Activated naive CD8-positive, alpha-beta T cell treated with anti-CD3 and anti-CD28 coated beads, Interleukin-2, amount 50 U/mL, for 16 hours (primary cell): ENCODE measurements around the gene EPM2A.
"Not testable (repeated sequence)": the region's sequence is repeated elsewhere in the genome, so short reads cannot be mapped to it uniquely, and the experiment has no call there.

Source experiments
- DNase-seq: peaks from one replicate; pipeline ENCODE4 v3.0.0-alpha.2; 2020; ENCODE audit warnings: low read depth, low spot score

The EPM2A gene

DNA sequence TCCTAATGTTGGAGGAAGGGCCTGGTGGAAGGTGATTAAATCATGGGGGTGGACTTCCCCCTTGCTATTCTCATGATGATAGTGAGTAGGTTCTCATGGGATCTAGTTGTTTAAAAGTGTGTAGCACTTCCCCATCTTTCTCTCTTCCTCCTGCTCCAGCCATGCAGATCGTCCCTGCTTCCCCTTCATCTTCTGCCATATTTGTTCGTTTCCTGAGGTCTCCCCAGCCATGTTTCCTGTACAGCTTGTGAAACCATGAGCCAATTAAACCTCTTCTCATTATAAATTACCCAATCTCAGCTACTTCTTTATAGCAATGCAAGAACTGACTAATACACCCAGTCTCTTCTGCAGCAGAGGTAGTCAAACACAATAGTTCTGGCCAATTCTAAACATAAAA lies 5.4 kb downstream of the EPM2A start:
- no peak for DNase-seq

DNA sequence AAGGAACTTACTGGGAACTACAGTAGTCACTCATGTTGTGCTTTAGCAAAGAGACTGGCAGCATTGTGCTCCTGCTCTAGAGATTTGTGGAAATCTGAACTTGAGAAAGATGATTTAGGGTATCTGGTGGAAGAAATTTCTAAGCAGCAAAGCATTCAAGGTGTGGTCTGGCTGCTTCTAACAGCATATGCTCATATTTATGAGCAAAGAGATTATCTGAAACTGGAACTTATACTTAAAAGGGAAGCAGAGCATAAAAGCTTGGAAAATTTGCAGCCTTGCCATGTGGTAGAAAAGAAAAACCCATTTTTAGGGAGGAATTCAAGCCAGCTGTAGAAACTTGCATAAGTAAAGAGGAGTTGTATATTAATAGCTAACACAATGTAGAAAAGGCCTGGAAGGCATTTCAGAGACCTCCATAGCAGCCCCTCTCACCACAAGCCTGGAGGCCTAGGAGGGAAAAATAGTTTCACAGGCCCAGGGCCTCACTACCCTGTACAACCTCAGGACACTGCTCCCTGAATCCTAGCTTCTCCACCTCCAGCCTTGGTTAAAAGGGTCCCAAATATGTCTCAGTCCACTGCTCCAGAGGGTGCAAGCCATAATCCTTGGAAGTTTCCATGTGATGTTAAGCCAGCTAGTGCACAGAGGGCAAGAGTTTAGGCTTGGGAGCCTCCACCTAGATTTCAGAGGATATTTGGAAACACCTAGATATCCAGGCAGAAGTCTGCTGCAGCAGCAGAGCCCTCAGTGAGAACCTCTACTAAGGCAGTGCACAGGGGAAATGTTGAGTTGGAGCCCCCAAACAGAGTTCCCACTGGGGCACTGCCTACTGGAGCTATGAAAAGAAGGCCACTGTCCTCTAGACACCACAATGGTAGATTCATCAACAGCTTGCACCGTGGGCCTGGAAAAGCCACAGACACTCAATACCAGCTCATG lies 6.6 kb downstream of the EPM2A start:
- DNase-seq, result no peak

DNA sequence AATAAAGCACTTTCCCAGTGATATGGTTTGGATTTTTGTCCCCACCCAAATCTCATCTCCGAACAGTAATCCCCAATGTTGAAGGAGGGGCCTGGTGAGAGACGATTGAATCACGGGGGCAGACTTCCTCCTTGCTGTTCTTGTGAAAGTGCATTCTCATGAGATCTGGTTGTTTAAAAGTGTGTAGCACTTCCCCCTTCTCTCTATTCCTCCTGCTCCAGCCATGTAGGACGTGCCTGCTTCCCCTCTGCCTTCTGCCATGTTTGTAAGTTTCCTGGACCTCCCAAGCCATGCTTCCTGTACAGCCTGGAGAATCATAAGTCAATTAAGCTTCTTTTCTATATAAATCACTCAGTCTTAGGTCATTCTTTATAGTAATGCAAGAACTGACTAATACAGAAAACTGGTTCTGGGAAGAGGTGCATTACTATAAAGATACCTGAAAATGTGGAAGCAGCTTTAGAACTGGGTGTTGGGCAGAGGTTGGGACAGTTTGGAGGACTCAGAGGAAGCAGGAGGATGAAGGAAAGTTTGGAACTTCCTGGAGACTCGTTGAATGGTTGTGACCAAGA lies 7.4 kb downstream of the EPM2A start:
- no peak for DNase-seq

DNA sequence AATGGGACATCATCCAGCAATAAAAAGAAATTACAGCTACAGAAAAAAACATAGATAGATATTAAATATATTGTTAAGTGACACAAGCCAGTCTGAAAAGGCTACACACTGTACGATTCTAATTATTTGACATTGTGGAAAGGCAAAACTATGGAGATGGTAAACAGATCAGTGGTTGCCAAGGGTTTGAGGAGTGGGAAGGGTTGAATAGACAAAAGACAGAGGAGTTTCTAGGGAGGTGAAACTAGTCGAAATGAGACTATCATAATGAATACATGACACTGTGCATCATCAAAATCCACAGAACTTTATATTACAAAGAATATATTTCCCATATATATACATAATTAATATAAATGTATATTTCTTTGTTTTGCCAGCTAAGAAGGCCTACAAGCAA lies 9.8 kb downstream of the EPM2A start:
- no peak for DNase-seq

DNA sequence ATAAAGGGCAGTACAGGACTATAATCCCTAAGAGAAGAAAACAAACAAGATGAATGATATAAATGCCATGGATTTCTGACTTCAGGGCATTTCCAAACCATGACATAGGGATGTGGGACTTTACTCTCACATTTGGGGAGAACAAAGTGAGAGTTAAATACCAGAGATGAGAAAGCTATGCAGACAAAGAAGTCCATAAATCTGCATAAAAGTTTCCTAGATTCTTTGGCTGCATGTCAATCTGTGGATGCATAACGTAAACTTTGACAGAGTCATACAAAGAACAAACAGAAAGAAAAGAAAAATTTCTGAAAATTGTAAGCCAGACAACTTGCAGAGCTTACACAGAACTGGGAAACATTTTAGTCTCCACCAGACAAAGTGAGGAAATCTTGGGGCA lies 11.7 kb downstream of the EPM2A start:
- no peak for DNase-seq

DNA sequence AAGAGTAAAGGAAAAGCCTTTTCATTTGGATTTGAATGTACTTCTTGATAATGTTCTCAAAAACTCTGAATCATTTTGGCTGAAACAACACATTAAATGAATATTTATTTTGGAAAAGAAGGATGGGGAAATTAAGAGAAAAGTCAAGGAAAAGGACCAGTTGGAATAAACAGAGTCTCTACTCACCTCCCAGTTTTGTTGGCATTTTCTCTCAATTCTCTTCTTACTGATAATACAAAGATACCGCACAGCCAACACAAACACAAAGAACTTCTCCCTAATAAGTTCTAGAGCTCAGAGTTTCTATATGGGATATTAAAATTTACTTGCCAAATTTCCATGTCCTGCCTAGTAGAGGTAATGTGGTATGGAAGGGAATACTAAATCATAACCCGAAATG lies 13.1 kb downstream of the EPM2A start:
- no peak for DNase-seq

DNA sequence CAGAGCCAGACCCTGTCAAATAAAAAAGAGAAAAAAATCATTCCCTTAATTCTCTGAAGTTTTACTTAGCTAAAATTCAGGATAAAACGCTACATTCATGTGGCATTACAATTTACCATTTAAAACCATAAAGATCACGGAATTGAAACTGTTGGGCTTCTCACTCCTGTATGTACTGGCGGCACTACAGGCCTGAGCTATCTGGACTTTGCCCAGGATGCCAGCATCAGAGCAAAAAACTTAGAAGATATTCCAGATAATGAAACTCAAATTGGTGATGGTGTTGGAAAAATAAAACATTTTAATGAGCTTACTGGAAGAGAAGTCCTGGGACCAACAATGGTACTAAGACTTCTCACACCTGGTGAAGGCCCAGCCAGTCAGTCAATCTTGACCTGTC lies 14.2 kb downstream of the EPM2A start:
- DNase-seq, result no peak

DNA sequence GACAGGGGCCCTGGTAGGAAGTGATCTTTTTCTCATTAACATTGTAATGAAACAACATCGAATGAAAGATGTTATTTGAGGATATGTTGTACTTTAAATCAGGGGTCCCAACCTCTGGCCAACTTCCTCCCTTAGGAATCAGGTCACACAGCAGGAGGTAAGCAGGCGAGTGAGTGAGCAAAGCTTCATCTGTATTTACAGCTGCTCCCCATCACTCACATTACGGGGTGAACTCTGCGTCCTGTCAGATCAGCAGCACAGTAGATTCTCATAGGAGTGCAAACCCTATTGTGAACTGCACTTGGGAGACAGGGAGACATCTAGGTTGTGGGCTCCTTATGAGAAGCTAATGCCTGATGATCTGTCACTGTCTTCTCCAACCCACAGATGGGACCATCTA lies 19.9 kb downstream of the EPM2A start:
- DNase-seq, result no peak

DNA sequence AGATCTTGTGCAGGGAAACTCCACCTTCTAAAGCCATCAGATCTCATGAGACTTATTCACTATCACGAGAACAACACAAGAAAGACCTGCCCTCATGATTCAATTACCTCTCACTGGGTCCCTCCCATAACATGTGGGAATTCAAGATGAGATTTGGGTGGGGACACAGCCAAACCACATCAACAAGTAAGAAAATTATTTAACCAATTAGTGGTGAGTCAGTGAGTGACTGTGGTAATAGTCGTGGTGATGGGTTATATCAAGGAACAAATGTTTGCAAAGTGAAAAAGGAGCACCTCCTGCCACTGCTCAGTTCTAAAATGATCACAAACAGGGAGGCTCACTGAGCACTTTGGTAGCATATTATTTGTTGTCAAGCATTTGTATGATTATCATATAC lies 20.6 kb downstream of the EPM2A start:
- DNase-seq, result no peak

DNA sequence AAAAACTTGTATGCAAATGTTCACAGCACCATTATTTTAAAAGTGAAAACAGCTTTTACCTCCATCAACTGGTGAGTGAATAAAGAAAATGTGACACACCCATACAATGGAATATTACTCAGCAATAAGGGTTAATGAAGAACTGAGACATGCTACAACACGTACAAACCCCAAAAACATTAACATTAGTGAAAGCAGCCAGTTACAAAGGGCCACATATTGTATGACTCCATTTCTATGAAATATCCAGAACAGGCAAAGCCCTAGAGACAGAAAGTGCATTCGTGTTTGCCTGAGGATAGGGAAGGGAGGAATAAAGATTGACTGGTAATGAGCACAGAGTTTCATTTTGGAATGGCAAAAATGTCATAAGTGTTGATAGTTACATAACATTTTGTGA lies 21.5 kb downstream of the EPM2A start:
- no peak for DNase-seq

DNA sequence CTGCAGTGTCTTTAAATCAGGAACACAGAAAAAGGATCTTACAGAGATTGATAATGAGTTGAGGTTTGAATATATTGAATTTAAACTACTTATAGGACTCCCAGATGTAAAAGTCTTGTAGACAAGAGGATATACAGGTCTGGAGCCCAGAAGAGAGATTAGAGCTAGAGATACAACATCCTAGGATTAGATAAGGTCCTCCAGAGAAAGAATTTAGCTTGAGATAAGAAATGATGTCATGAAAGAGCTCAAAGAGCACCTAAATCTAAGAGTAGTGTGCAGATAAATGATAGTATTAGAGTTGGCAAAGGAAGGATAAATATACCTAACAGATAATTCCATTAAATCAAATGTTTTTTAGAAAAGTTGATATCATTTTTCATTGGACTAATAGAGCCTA lies 23.9 kb downstream of the EPM2A start:
- no peak for DNase-seq

DNA sequence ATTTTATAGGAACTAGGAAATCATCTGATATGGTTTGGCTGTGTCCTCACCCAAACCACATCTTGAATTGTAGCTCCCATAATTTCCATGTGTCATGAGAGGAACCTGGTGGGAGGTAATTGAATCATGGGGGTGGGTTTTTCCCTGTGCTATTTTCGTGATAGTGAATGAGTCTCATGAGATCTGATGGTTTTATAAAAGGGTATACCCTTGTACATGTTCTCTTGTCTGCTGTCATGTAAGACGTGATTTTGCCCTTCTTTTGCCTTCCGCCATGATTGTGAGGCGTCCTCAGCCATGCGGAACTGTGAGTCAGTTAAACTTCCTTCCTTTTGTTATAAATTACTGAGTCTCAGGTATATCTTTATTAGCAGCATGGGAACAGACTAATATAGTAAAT lies 27.9 kb downstream of the EPM2A start:
- DNase-seq, result no peak

DNA sequence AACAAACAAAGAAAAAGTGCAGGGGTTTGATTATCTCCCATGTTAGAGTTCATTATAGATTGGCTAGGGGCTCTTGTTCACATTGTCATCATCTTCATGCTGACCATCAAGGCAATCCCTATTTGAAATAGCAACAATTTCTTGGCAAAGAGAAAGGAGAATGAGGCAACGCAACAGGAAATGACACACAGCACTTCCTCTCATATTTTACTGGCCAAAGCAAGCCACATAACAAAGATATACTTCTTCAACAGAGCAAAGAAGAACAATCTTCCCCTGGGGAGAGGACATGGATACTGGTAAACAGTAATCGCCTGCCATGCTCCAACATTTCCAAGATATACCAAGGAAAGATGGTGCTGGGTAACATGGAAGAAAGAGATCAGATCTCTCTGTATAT lies 29.8 kb downstream of the EPM2A start:
- DNase-seq, result no peak

DNA sequence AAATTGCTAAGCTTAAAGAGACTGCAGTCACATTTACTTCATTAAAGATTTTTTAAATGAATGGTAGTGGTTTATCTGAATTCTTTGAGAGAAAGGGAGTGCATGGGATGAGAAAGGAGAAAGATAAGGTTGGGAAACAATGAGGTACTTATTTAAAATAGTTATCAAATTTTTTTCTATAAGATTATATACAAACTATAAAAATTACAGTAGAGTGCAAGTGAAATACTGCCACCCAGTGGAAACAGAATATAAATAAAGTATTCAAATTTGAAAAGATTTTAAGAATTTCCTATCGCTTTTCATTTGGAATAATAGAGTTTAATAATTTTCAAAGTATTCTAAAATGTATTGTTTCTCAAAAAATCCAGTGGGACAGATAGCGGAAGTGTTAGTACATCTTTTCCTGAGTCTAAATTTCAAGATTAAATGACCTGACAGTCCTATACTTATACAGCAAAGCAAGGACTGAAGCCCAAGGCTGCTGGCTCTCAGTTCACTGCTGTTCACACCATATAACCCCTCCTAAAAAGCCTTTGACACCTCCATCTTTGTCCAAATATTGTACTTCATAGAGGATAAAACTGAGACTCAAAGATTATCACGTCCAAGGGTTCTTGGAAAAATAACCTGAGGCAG lies 31.1 kb downstream of the EPM2A start:
- no peak for DNase-seq

DNA sequence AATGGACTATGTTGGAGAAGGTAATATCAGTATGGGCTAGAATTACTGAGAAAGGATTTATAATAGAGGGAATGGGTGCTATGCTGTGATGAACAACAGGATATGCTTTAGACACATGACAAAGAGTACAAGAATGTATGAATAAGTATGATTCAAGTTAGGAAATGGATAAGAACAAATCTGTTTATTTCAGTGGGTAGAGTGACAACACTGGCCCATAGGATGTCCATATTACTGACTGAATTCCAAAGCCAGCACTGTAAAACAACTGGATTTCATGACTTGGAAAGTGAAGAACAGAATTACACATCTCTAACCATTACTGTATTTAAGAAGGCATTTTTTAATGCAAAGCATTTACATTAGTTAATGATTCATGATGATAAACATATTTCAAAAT lies 35.9 kb downstream of the EPM2A start:
- no peak for DNase-seq

DNA sequence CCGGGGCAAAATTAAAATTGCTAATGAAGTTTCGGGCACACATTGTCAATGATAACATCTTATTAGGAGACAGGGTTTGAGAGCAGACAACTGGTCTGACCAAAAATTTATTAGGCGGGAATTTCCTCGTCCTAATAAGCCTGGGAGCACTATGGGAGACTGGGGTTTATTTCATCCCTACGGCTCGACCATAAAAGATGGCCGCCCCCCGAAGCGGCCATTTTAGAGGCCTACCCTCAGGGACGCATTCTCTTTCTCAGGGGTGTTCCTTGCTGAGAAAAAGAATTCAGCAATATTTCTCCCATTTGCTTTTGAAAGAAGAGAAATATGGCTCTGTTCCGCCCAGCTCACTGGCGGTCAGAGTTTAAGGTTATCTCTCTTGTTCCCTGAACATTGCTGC lies 37.9 kb downstream of the EPM2A start:
- not testable (repeated sequence) for DNase-seq

DNA sequence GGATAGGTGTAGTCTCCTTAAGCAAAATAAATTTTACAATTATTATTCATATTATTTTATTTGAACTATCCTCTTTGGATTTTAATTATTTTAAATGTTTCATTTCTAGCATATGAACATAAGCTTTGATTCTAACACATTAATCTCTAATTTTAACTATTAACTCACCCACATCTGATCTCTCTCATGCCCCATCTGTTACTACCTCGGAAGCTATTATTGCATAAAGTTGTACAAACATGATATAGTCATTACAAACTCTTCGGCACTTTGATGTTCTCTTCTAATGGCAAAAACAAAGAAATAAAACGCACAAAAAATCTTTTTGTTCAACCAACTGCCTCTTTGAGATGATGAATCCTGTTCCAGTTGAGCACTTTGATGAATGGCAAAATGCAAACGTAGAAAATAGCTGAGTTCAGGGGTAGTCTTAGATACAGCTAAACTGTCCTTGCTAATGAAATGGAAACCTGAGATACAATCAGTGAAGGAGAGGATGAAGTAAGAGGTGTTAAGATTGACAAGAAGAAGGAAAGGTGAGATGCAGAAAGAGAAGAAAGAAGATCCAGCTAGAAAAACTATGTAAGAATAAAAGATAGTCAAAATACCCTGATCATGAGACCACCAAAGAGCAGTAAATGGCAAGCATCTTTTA lies 41.1 kb downstream of the EPM2A start:
- DNase-seq, result no peak

DNA sequence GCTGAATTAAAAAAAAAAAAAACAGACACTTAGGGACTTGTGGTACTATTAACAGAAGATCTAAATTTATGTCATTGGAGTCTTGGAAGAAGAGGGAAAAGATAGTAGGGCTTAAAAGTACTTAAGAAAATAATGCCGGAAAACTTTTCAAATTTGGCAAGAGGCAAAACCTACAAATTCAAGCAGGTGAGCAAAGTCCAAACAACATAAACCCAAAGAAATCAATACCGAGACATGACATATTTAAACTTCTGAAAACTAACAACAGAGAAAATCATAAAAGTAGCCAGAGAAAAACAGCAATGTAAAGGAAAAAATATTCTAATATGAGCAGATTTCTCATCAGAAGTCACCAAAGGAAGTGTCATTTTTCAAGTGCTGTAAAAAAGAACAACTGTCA lies 44.4 kb downstream of the EPM2A start:
- no peak for DNase-seq

DNA sequence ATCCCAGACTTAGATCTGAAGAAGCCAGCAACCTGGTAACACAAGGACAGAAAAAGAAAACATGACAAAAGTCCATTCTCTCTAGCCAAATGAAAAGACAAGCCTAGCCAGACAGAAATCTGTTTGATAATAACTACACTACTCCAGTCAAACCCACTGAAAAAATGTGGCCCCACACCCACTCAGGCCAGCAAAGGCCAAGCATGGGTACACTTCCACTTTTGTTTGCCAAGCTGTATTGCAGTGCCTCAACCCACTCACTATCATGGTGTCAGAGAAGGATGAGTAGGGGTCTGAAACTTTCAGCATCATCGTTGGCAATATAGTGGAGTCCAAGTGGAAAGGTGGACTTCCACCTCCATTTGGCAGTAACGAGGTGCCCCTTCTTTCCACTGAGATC lies 45.8 kb downstream of the EPM2A start:
- no peak for DNase-seq

DNA sequence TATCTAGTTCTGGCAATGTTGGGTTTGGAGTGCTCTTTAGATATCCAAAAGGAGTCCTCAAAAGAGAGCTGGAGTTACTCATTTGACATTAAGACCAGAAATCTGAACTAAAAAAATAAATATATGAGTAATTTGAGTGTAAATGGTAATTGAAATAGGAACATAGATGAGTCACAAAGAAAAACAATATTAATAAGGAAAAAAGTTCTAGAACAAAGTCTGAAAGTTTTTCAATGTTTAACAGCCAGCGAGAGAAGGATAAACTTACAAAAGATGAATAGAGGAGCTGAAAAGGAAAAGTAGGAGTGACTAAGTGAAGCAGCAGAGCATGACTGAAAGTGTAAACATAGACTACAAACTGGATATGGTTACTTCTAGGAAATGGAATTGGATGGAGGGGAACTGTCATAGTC lies 46.8 kb downstream of the EPM2A start:
- no peak for DNase-seq

DNA sequence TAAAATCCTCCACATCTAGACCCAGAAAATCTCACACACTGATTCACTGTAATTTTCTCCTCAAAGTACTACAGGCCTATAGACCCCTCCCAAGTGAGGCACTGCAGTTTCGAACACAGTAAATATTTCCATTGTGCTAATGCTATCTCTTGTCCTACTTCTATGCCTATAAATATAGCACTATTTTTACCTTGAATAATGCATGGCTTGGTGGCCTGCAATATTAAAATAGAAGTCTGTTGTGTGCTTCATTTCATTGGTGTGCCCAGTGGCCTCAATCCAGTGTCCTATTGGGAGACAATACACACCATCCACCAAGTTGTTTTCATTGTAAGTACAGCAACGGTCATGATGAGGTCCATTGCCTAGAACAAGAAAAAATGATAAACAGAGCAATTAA lies 49.4 kb downstream of the EPM2A start:
- no peak for DNase-seq

DNA sequence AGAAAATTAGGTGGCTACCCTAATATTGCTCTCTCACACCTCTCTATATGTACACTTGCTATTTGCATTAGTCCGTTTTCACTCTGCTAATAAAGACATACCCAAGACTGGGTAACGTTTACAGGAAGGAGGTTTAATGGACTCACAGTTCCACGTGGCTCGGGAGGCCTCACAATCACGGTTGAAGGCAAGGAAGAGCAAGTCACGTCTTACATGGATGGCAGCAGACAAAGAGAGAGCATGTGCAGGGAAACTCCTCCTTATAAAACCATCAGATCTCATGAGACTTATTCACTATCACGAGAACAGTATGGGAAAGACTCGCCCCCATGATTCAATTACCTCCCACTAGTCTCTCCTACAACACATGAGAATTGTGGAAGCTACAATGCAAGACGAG lies 53.4 kb downstream of the EPM2A start:
- DNase-seq, result no peak
